Measurements from ENCODE around the gene RPL31. TPM values are rescaled to one million over a fixed set of nuclear protein-coding genes. Genes with fewer than 3 reads are reported as not detected.
A peak's percentile ranks its signal among the peaks of the same experiment; 100 is the strongest.

The RPL31 gene
- total RNA-seq, 1 donor: 1,880 TPM

DNA sequence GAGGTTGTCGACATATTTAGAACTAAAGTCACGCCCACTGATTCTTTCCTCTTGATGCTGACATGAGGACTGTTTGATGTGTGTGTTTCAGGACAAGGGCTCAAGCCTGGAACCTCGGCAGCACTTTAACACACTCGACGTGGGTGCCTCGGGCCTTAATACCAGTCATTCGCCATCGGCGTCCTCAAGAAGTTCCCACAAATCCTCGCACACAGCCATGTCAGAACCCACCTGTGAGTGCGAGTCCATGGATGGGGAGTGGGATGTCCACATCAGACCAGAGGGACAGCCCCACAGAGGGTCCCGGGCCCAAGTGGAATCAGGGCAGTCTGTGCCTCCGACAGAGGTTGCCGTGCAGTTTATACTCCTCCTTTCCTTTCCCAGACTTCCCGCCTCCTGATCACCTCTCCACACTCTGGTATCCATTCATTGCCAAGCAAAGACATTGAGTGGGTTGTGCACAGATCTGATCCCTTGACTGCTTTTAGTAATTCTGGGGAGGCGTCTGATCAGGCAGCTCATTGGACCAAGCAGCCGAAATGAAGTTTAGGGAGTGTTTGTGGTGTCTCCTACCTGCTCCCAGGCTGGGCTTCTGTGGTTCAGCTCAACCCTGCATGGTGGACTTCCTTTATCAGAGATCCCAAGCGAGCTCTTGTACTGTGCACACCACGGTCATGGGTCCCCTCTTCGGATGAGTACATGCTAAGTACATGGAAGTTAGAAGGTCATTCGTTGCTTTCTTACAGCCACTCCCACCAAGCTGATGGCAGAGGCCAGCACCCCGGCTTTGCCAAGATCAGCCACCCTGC, 27.2 kb upstream of the RPL31 start:
- DNase-seq (ENCODE audit: low read depth in 2 of 3, low spot score in 2 of 3): no peak

DNA sequence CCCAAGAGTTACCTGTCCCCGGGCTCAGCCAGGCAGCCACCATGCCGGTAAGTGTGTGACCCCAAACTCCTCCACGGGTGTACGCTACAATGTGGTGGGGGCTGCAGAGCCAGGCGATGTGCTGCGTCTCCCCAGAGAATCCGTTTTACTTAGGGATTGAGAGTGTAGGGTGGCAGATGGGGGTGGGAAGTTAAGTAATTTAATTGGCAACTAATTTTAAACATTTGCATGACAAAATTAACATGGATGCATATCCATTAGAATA, 26.6 kb upstream of the RPL31 start:
- DNase-seq (ENCODE audit: low read depth in 2 of 3, low spot score in 2 of 3): no peak

DNA sequence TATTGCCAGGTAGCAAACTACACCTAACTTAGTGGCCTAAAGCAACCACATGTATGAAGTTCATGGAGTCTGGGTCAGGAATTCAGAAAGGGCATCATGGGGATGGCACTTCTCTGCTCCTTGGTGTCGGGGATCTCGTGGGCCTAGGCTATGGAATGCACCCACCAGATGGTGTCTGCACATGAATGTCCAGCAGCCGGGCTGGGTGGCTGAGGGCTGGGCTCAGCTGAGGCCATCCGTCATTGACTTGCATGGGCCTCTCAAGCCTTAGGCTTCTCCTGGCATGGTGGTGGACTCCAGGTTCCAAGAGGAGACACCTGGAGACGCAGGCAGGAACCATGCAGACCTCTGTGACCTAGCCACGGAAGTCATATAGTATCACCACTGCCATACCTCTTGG, 26.0 kb upstream of the RPL31 start:
- DNase-seq (ENCODE audit: low read depth in 2 of 3, low spot score in 2 of 3): no peak

DNA sequence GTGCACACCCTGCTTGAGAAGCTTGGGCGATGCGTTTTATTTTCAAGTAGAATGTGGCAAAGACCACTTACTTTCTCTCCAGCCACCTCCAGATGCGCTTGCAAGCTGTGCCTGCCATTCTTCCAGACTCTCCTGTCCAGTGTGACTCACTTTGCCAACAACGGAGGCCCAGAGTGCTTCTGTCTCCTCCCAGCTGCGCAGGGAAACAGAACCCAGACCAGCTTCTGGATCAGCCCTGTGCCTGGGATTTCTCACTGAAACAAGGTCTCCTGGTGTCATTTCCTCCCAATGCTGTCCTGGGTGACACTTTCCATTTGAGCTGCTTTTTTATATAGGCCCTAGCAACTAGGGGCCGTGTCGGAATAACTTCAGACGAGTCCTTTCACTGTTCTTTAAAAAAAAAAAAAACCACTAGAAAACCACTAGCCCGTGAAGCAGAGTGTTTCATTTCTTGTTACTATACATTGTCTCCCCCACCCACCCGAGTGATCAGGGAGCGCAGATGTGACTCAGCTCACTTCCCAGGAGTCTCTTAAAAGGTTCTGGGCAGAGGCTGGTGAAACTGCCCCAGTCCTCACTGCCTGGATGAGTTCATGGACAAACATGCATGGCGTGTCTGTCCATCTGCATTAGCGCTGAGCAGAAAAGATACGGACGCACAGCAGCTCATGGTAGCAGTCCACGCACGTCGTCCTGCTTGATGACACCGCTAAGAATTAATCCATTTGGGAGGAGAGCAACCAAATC, 25.3 kb upstream of the RPL31 start:
- no peak for DNase-seq (ENCODE audit: low read depth in 2 of 3, low spot score in 2 of 3)

DNA sequence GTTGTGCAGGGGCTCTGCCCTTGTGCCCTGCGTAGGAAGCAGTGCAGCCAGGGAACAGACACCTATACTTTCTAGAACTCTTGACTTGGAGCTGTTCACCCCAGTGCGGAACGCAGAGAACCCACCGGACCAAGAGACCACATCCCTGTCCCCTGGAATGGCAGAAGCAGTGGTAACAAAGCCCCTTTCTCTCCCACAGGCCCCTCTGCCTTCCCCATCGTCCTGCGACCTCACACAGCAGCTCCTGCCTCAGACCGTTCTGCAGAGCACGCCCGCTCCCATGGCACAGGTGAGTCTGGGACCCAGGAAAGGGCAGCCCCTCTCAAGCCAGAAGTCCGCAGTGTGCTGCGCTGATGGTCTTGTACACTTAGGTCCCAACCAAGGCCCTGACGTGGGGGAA, 24.6 kb upstream of the RPL31 start:
- no peak for DNase-seq (ENCODE audit: low read depth in 2 of 3, low spot score in 2 of 3)

DNA sequence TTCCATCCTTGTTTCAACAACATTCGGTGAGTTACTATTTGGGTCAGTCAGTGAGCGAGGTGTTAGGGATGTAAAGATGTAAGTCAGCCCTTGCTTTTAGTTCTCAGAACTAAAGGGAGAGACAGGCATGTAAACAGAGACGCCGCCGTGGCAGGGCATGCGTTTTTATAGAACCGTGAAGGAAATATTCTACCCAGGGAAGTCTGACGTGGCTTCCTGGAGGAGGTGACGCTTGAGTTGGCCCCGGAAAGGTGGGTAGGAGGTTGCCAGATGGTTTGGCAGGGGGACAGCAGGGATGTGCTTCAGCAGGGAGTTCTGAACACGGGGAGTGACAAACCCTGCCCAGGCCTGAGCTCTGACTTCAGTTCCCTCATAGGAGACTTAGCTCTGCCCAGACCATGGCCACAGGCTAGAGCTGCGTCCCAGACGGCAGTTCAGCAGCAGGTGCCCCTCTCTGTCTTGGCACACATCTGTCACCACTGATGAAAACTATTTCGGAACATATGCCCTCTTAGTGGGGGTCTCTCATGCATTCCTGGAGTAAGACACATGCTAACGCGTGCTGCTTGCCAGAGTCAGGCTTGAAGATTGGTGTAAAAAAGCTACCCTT, 23.4 kb upstream of the RPL31 start:
- no peak for DNase-seq (ENCODE audit: low read depth in 2 of 3, low spot score in 2 of 3)

DNA sequence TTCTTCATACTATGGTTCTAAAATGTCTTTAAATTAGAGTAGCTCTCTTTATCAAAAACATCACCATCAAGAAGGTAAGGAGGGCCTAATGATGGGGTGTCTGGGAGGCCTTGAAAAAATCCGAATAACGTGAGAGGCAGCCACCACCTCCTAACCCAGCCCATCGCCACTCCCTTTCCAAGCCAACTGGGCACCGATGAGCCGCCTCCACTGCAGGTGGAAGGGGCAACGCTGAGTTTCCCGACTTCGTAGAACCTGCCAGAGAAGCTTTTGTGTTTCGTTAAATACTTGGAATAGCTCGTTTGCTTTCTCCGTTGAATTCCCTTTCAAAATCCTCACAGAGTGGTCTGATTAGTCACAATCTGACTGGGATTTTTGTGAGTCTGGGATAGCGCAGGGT, 22.0 kb upstream of the RPL31 start:
- DNase-seq (ENCODE audit: low read depth in 2 of 3, low spot score in 2 of 3): no peak

DNA sequence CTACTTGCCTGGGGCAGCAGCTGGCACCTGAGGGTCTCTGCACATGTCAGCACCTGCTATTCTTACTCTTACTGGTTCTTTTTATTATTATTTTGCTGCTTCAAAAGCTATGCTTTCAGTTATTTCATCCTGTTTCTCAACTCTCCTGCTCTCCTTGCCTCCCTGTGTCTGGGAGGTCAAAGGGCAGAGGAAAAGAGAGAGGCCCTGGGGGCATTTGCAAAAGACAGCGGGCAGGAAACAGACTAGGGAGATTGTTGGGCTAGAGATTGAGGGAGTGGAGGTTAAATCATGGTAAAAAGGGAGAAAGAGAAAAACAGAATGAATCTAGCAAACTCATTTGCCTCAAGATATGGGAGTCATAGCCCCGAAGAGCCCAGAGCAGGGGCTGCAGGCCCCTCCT, 21.1 kb upstream of the RPL31 start:
- no peak for DNase-seq (ENCODE audit: low read depth in 2 of 3, low spot score in 2 of 3)

DNA sequence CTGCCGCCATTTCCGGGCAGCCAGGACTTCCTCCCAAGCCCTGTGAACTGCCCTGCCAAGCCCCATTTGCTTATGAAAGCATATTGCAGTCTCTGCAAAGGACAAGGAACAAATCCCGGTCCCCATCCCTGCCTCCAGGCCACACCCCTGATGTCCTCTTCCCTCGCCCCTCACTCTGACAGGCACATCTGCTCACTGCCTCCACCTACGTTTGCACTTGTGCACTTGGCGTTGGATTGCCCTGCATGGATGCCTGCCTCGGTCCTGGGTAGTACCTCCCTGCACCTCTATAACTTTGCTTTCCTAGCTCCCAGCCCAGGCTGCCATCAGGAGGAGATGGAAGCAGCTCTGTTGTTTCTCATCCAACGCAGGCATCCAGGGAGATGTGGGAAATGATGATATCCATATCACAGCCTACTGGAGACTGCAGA, 19.6 kb upstream of the RPL31 start:
- no peak for DNase-seq (ENCODE audit: low read depth in 2 of 3, low spot score in 2 of 3)

DNA sequence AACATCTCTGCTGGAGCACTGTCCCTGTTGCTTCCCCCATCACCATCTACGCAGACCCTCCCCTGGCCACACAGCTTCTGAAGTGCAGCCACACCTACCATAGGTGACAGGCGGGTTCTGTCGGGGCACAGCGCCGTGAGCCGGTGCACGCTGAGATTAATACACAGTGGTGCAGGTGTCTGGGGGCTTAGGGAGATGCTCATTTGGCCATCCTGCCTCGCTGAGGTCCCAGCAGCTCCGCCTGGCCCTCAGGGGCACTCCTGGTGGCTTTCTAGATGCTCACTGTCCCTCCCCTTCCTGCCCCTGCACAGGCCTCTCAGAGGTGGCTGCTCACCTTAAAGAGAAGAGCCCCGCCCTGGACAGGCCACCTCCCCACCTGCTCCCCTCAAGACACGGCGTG, 18.9 kb upstream of the RPL31 start:
- no peak for DNase-seq (ENCODE audit: low read depth in 2 of 3, low spot score in 2 of 3)

DNA sequence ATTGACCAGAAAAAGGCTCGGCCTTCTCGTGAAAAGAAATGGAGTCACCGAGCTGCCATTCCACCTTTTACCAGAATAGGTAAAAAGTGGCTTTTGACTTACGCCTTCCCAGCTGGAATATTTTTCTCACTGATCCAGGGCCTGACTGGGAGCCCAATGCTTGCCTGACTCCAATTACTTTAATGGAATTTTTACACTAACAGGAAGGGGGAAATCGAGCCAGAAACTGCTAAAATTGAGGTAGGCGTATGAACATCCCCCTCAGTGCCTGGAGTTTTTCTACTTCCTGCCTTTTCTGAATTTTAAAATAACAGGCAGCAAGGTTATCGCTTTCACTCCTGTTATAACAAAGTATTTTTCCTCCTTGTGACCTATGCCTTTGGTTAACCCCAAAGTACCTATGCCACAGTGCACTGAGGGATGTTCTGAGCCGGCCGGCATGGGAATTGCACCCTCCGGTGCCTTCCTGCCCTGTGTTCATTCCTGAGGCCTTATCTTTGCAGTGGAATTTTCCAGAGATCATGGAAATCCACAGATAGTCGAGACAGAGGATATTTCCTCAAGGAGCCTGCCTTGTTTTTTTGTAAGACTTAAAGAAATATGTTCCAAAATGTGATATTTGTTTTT, 18.3 kb upstream of the RPL31 start:
- DNase-seq (ENCODE audit: low read depth in 2 of 3, low spot score in 2 of 3): no peak

DNA sequence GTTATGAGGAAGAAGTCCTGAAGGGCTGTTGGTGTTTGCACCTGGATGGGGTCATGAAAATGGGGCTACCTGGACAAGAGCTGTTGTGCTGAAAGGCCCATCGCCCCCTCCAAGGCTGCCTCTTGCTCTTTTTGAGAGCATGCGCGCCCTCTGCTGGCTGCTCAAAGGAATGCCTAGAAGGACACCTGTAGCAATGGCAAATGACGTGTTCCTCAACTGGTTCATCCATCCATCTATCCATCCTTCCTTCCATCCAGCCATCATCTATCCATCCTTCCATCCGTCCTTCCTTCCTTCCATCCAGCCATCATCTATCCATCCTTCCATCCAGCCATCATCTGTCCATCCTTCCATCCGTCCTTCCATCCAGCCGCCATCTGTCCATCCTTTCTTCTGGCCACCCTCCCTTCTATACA, 17.2 kb upstream of the RPL31 start:
- DNase-seq (ENCODE audit: low read depth in 2 of 3, low spot score in 2 of 3): peak; percentile 63 to 83 (median 75)

DNA sequence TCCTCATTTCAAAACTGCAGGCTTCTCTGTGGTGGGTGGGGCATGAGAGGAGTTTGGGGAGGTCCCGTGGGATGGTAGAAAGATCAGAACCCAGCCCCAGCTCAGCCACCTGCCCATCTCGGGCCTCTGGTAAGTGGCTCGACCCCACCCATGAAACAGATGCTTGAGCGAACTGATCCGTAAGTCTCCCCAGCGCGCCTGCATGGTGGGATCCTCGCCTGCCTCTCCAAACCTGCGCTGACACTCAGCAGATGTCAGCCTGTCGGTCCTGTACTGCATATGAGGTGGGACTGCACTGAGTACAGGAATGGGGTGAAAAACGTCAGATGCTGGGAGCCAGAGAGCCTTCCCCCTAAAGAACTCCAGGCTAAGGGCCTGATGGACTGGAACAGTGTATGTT, 15.9 kb upstream of the RPL31 start:
- DNase-seq (ENCODE audit: low read depth in 2 of 3, low spot score in 2 of 3): no peak

DNA sequence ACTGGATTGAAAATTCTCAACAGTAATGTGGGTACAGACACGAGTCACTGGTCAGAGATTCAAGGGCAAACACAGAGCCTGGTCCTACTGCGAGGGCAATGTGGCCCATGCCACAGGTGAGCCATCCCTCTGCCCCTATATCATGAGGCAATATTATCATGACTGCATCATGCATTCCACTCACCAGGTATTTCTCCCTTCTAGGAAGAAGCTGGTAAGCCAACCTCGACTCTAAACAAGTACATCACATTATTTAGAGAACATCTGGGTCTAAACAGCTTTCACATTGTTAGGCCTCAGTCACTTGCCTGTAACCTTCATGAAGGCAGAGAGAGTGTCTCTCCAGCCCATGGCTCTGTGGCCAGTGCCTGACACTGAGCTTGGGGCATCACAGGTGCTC, 14.6 kb upstream of the RPL31 start:
- no peak for DNase-seq (ENCODE audit: low read depth in 2 of 3, low spot score in 2 of 3)

DNA sequence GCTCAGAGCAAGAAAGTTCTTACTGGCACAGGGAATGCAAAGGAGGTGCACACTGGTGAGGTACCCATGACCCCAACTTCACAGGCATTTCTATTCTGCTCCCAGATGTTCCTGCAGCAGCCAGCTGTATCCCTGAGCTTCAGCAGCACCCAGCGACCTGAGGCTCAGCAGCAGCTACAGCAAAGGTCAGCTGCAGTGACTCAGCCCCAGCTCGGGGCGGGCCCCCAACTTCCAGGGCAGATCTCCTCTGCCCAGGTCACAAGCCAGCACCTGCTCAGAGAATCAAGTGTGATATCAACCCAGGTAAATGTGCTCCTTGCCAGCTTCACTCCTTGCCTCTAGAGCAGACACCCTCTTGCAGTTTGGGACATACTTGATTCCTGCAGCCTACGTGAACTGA, 14.1 kb upstream of the RPL31 start:
- DNase-seq (ENCODE audit: low read depth in 2 of 3, low spot score in 2 of 3): no peak

DNA sequence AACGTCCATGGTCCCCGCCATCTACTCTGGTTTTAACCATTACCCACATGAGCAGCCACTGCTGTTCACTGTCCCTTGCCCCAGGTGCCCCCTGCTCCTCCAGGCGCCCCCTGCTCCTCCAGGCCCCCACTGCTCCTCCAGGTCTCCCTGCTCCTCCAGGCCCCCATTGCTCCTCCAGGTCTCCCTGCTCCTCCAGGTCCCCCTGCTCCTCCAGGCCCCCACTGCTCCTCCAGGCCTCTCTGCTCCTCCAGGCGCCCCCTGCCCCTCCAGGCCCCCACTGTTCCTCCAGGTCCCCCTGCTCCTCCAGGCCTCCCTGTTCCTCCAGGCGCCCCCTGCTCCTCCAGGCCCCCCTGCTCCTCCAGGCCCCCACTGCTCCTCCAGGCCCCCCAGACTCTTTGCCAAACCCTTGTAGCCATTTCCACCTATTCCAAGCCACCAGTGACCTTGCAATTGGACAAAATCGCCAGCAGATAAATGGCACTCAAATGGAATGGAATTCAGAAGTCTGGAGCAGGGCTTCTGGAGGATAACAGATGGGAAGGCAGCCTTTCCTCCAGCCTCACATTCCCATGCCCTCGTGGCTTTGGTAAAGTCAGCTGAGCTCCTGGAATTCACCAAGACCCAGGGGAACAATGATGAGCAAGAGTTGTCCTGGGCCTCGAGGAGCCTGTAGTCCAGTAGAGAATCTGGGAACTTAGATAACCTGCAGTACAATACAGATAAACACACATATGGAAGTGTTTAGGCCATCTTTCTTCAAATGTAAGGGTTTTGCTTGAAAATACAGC, 13.3 kb upstream of the RPL31 start:
- DNase-seq (ENCODE audit: low read depth in 2 of 3, low spot score in 2 of 3): no peak

DNA sequence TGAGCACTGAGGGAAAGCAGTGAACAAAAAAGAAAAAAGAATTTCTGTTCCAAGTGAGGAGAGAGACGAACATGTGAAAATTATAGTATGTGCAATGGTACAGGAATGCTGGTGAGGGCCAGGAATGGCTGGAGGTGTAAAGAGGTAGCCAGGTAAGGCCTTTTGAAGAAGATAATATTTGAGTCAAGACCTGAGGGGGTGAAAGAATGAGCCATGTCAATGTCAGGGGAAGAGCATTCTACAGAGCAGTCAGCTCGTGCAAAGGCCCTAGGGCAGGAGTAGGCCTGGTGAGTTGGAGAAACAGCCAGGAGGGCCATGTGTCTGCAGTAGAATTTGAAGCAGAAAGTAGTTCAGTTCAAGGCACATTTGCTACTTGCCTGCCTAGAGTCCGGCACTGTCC, 12.4 kb upstream of the RPL31 start:
- no peak for DNase-seq (ENCODE audit: low read depth in 2 of 3, low spot score in 2 of 3)

DNA sequence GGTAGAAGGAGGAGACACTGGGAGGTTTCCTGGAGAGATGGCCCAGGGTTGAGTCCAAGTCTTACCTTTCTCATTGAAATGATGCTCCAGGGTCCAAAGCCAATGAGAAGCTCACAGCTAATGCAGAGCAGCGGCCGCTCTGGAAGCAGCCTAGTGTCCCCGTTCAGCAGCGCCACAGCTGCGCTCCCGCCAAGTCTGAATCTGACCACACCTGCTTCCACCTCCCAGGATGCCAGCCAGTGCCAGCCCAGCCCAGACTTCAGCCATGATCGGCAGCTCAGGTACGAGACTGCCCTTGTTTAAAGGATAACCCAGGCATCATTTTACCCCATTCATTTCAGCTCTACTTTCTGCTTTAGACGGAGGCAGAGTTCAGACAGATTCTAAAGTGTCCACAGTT, 11.9 kb upstream of the RPL31 start:
- DNase-seq (ENCODE audit: low read depth in 2 of 3, low spot score in 2 of 3): no peak

DNA sequence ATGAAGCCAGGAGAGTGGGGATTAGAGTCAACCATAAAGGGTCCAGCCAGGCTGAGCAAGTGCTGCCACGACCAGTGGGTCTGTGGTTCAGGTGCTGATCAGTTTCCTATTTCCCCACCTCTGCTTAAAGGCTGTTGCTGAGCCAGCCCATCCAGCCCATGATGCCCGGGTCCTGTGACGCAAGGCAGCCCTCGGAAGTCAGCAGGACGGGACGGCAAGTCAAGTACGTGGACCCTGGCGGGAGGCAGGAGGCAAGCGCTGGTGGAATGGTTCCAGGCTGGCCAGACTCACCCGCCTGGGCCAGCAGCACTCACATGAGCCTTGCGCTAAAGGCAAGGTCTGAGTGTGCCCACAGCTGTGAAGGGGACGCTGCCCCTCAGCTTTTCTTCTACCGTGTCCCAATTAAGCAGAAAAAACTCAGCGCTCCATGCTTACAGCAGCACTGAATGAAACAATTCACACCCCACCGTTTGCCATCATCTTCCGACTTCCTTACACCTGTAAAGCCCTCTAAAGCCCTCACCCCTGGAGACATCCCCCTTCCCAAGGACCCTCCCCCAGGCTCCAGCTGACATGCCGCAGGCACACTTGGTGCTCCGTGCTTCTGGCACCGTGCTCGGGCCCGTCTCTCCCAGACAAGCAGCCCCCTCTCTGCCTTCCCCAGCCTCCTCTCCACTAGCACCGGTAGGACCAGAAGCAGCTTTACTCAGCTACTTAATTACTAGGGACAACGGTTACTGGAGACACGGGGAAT, 11.3 kb upstream of the RPL31 start:
- no peak for DNase-seq (ENCODE audit: low read depth in 2 of 3, low spot score in 2 of 3)

DNA sequence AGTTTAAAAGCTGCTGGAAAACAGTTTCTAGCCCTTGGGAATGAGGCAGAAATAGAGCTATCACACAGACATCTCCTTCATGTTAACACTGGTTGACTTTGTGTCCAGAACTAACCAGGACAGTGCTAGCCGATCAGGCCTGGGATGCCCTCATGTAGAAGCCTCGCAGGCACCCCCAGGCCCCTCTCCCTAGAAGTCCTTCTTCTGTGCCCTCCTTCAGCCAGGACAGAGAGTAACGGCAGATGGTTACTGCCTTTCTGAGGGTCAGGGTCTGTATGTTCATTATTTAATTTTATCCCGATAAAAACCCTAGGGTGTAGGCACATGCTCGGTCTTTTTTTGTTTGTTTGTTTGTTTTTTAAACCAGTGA, 10.7 kb upstream of the RPL31 start:
- no peak for DNase-seq (ENCODE audit: low read depth in 2 of 3, low spot score in 2 of 3)

Data from hematopoietic multipotent progenitor cell (in vitro differentiated cells).